ENCODE data around the gene PLXNA4.

The PLXNA4 gene

DNA sequence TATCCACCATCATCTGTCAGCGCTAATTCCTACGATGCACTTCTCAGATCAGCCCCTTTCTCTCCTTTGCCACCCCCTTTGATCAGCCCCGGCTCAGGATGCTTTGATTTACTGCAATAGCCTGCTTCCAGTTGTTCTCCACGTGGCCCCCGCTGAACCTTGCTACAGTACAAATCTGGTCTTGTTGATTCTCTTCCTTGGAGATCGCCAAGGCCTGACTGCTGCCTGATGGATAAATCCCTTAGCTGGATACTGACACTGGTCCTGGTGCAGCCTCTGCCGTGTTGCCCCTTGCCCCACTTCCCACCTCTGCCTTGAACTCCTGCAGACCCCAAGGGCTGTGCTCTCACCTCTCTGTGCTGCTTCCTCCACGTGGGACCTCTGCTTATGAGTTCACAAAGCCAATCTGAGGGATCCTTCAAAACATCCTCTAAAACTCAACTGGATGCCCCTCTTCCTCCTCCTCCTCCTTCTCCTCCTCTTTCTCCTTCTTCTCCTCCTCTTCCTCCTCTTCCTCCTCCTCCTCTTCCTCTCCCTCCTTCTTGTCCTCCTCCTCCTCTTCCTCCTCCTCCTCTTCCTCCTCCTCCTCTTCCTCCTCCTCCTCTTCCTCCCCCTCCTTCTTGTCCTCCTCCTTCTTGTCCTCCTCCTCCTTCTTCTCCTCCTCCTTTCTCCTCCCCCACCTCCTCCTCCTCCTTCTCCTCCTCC lies 15.3 kb downstream of the PLXNA4 start:
- DNase-seq = no peak

DNA sequence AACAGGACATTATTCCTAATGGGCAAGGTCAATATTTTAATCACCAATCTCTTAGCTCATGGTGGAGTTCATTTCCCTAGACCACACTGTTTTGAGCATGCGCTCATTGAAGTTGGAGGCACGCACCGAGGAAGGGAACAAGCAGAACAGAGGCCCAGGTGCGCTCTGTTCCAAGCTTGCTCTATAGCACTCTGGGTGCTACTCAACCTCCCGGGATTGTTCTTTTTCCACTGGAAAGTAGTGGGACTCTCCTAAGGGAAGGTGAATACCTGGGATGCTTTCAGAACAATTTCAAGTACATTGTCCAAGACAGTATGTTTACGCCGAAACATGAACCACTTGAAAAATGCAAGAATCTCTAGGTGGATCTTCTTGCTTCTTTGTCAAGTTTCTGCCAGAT lies 16.2 kb downstream of the PLXNA4 start:
- DNase-seq = no peak

DNA sequence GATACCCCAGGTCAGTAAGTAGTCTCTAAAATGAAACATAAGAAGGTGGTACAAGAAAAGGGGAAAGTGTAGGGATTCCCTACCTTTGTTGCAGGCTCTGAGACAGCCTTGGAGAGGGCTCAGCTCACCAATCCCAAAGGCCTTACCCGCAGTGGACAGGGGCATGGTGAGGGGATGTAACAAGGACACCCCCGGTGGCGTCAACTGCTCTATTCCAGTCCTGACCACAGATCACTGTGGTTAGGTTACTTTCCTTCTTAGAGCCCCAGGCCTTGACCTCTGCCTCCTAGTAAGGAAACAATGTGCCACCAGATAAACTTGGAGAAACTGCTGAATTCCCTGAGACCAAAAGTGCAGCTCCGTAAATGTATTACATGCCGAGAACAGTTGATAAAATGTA lies 17.5 kb downstream of the PLXNA4 start:
- no peak for DNase-seq

DNA sequence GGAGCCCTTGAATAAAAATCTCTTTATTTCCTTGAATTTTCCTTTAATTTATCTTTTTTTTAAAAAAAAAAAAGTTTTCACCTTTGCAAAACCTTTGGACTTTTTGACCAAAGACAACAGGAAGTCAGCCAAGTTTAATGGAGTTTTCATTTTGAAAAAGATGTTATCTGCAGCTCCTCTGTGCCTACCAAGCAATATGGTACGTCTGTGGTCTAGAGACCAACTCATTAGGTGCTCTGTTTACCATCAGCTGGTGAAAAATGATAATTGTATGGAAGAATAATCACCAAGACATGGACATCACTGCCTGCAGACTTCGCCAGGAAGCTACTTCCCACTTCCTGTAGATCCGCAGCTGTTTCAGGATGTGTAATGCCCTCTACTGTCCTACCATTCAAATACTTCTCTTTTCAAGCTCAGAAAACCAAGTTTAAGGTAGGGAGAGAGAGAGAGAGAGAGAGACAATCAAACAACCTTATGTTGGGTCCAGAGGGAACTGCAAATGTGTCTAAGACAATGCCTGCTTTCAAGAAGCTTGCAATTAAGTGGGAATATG lies 18.7 kb downstream of the PLXNA4 start:
- DNase-seq = peak in 1 of 2 experiments; percentile 3

DNA sequence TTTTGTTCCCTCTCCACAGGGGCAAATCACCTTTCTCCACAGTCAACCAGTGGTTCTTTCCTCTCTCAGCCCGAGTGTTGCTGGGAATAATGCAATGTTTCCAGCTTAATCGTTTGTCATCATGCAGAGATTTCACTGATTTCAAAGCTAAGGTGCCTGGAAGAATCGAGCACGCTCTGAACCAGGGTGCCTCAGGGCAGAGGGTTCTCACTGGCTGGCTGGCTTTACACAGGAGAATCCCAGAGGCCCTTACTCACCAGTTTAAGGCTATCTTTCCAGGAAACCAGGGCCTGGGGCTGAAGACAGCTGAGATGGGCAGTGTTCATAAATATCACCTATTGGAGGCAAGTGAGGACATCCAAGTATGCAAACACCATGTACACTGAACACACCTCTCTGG lies 21.8 kb downstream of the PLXNA4 start:
- DNase-seq = no peak

DNA sequence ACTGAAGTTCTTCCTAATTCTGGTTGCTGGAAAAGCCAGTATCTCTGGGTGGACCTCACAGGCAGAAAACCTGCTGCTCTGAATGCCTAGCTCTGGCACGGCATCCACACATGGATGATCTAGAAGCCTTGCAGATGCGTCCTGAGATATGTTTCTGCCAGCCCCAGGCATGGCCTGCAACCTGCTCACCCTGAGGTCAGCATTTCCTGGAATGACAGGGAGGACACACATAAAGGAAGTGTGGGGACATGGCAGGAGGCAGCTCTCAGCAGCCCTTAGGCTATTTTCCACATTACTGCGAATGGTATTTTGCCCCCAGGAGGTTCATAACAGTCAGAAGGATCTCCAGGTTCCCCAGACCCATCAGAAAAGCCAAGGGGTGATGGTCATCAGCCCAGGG lies 23.2 kb downstream of the PLXNA4 start:
- no peak for DNase-seq

DNA sequence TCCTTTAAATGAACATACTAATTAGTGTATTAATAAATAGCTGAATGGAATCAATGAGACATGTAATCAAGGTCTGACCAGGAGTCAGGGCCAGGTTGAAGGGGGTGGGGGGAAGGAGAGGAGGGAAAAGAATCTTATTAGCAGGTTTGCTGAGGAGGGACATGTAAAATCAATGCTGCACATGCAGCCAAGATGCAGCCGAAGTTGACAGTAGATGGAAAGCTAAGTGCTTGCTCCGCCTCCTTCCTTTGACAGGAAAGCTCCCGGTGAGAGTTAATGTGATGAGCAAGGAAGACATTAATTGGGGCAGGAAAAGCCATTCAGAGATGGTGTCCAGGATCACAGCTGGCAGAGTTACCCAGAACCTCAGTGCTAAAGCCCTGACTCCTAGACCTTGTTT lies 24.4 kb downstream of the PLXNA4 start:
- DNase-seq = no peak

DNA sequence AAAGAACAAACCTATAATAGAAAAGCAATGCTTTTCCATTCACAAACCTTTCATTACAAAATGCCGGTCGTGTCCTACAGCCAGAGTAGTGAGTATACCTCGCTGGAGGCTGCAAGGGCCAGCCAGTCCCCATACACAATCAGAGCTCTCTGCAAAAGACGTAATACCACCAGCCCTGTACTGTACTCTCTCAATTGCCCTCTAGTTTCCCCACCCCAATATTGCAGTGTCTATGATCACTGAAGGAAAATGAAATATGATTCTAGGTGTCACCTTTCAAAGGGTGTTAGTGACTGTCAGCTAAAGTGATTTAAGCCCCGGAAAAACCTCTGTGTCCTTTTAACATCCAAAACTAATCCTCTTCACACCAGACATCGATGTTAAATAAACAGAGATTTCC lies 24.8 kb downstream of the PLXNA4 start:
- DNase-seq = no peak

DNA sequence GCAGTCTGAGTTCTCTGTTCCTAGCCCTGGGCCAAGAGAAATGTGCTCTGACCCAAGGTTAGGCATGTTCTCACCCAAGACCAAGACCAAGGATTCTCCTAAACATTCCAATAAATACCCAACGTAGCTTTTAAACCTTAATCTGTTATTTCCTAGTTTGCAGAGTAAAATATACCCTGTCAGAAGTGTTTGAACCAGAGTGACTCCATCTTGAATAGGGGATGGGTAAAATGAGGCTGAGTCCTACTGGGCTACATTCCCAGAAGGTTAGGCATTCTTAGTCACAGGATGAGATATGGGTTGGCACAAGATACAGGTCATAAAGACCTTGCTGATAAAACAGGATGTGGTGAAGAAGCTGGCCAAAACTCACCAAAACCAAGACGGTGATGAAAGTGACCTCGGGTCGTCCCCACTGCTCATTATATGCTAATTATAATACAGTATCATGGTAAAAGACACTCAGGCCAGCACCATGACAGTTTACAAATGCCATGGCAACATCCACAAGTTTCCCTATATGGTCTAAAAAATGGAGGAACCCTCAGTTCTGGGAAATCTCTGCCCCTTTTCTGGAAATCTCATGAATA lies 27.7 kb downstream of the PLXNA4 start:
- no peak for DNase-seq

DNA sequence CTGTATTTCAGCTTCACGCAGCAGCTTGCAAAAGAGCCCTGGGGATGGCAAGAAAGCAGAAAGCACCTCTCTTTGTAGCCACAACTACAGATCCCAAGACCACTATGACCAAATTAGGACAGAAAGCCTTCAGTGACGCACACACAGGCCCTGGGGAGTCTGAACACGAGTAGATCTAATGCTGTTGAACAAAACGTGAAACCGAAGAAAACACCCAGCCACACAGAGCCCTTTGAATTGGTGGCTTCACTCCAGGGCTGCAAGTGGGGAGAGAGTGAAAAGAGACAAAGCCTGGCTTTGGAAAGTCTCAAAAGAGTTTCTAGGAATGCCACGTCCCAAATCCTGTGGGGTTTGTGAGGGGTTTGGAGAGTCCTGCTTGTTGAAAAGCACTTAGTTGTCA lies 28.4 kb downstream of the PLXNA4 start:
- no peak for DNase-seq

DNA sequence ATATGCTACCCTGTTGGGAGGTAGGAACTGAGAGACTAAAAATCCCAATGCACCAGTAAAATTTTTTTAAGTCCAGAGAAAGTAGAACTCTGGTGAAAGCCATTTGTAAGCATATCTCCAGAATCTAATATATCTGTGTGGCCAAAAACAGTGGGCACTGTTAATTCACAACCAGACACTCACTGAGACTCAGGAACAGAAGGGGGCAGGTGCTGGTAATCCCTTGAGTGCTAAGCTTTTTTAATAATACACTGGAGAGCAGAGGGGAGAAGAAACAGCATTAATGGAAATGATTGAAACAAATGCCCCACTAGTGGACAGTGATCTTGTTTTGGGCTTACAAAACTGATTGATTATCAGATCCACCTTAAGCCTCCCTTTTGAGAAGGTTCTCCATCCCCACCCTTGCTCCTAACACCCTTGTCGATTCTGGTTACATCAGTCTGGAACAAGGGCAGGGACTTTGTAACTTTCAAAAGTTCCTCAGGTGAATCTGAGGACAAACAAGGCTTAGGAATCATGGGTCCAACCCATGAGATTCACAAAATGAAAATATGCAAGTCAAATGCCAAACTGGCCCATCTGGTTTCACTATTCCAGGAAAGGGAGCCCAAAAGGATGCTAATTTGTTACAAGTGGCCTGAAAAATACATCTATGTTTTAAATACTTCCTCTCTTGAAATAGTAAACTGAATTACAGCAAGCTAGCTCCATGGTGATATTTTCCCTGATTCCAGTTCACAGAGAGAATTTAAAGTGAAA lies 29.7 kb downstream of the PLXNA4 start:
- no peak for DNase-seq

DNA sequence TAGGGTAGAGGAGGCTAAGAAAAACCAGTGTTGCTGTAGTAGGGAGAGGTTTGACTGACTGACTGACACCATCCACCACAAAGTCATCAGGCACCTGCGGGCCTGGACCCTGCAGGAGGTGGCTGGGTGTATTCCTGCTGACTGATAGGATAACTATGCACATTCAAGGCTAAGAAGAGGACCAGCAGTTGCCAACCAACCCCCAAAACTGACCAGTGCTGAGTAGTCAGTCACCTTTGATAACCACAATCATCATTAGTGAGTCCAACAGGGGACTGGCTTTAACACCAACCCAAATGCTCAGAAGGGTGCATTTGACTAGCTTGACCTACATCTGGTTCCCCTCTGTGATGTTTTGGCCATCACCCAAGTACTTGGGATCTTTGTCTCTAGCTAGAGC lies 30.5 kb downstream of the PLXNA4 start:
- DNase-seq = no peak

DNA sequence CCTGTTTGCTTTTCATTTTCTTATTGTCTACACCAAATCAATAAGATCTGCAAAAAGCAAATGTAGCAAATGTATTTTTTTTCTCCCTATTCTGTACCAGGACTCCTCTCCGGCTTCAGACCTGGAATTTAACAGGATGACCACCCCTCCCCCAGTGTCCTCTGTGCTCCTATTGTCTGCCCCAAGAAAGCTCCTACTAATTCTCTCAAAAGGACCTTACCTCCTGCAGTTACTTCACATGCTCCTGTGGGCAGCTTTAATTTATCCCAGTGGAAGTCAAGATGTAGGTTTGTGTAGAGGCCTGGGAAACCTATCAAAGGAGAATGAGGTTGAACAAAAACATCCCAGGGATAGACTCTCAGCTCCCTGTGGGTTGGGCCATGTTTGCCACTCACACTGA lies 31.3 kb downstream of the PLXNA4 start:
- DNase-seq = no peak

DNA sequence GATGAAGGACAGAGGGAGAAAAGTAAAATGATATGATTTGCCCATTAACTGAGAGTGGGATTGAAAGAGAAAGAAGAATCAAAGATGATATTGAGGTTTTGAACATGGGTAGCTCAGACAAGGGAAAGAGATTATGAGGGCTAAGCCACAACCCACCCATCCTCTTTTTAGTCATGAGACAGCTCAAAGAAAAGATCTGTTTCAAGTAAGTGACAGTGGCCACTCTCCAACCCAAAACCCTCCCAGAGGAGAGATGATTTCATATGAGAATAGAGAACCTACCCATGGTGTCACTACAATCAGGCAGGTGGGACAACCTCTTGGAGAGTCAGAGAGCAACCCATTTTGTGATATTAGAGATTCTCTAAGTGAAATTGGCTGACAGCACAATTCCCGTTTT lies 32.2 kb downstream of the PLXNA4 start:
- DNase-seq = no peak

DNA sequence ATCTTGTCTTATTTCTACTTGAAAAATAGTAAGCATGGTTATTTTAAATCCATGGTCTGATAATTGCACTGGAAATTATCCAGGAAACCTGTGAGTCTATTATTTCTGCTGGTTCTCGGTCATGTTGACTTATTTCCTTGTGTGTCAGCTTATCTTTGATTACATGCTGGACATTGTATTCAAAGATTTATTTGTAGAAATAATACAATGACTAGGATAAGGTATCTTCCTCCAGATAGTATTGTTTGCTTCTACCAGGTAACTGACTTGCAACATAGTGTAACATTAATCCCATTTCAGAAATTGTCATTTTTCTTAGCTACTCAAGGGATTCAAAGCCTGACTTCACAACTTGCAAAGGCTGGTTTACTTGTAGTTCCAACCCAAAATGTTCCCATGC lies 33.4 kb downstream of the PLXNA4 start:
- no peak for DNase-seq

DNA sequence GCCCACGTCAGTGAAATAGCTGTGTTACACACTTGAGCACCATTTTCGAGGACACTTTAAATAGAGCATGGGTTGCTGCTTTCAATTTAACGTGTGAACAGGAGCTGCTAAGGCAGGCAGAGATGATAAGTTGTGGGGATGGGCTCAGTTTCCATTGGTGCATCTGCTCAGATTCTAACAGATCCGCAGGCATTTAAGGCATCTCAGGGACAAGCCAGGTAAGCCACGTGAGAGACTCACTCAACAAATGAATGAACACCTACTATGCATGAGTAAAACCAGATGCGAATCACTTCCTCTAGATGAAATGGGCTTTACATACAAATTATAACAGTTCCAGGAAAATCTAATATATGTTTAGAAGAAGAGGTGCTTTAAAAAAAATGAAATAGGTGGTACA lies 34.6 kb downstream of the PLXNA4 start:
- no peak for DNase-seq

DNA sequence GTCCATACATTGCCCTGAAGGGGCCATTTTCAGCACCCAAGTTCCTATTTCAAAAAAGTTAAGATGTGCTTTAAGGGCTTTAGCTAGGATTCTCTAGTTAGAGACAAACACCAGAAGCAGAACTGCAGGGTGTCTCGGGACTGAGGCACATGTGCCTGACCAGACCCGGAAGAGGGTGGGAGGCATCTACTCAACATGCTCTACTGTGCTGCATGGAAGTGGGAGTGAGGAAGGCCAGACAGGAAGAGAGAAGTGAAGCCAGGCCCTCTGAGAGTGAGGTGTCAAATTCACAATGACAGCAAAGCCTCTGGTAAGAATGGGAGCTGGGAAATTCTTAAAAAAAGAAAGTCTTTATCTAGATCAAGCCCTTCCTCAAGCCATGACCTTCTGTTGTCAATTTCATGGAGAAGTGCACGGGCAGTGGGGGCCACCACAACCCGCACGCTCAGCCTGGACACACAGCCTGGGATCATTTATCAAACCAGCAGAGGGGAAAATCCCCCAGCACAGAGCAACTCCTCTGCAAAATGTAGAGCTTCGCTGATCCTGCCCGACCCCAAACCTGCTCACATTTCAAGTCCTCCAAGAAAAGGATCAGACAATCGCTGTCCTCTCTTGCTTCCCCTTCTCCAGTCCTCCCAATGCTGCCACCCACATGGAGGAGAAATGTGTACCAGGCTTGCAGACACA lies 38.7 kb downstream of the PLXNA4 start:
- no peak for DNase-seq

DNA sequence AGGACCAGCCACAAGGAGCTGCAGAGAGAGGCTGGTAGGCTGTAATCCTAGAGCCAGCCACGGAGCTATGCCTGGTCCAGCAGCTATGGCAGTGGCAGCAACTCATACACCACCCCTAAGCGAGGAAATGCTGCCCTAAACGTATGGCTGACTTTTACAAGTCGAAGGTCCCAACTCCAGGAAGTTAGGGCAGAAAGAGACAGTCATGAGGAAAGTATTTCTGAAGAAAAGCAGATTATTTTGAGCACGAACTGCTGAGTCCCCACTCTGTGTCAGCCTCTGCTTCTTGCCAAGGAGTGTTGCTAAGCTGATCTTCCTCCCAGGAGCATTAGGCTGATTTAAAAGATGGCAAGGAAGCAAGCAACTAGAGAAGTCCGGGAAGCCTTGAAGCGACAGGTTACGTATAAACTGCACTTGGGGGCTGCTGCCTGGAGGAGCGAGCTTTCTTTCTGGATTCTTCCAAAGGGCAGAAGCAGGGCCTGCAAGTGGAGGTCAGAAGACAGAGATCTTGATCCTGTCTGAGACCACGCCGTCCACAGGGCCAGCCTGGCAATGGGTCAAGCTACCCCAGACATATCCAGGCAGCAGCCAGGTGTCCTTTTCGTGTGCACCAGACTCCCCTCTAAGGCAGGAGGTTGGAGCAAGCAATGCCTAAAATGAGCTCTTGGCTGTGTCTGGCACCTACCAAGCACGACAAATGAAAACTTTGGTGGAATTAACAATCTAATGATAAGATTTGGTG lies 39.4 kb downstream of the PLXNA4 start:
- DNase-seq = no peak

DNA sequence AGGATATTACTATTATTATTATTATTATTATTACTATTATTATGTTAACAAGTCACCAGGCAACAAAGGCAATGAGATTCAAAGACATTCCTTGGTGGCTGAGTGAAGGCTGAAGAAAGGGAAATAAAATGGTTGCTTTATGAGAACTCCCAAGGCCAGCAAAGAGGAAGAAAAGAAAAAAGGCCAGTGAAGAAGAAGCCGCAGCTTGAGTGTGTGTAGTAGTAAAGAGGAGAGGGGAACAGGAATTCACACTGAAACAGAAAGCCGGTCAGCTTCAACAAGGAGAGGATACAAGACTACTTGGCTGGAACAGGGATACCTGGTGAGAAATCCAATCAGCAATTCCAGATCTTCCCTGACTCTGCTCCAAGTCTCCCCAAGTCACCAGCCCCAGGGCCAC lies 42.4 kb downstream of the PLXNA4 start:
- no peak for DNase-seq

DNA sequence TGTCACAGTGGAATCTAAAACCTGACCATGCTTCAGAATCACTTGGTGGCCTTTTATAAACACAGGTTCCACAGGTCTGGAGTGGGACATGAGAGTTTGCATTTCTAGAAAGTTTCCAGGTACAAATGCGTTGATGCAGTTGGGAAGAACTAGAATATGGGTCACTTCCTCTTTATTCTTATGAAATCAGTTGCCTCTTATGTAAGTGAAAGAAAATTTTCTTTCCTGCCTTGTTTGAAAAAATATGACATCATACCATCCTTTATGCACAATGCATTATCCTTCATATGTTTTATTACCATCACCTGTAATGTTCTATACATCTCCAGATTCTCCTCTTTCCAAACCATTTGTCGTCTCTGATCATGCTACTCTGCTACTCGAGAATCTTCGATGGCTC lies 44.0 kb downstream of the PLXNA4 start:
- DNase-seq = peak; percentile 5 to 13

DNA sequence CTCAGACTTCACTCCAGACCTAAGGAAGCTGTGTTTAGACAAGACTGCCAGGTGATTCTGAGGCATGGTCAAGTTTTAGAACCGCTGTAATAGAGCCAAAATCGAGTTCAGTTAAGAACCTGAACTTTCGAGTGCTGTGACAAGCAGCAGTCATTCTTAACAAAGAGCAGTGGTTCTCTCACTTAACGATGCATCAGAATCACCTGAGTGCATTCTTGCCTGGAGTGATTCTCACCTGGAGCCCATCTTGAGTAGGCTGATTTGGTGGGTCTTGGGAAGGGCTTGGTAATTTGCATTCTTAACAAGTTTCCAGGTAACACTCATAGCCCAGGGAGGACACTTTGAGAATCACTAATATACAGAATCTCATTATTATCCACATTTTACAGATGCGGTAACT lies 44.7 kb downstream of the PLXNA4 start:
- DNase-seq = no peak

DNA sequence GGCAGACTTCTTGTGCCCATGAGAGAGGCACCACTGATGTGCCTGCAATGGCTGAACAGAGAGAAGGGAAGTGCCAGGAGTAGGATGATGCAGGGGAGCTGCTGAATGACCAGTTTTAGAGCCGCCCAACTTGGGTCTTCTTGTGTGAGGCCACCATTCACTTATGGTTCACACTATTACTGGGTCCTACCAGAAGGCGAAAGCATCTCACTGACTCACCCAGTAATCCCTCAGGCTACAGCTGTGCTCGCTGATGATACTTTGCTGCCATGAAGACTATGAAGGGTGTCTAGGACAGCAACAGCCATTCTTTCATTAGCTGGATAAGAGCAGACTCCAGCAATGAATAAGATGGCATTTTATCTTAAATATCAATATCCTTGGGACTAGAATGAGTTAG lies 47.6 kb downstream of the PLXNA4 start:
- no peak for DNase-seq
